HepG2 (cell line): Measurements from ENCODE around the gene RNF150.

Source experiments
- CBX5 ChIP-seq: sonication (generic); formaldehyde crosslinking; IDR thresholded peaks from 2 replicates; pipeline ENCODE4 v1.4.0; 2020; ENCODE audit warnings: missing genetic modification reagents, borderline replicate concordance
- CENPBD1 ChIP-seq: sonication (generic); formaldehyde crosslinking; IDR thresholded peaks from 2 replicates; pipeline ENCODE4 v1.8.0; 2022; ENCODE audit warnings: missing genetic modification reagents, low read depth, mild to moderate bottlenecking, borderline replicate concordance
- CTCF ChIP-seq: sonication (generic); formaldehyde crosslinking; IDR thresholded peaks from 2 replicates; pipeline ENCODE4 v1.5.0; 2020; ENCODE audit warnings: mild to moderate bottlenecking, missing genetic modification reagents, moderate library complexity
- DPF2 ChIP-seq: sonication (generic); formaldehyde crosslinking; IDR thresholded peaks from 2 replicates; pipeline ENCODE4 v1.4.0; 2020; ENCODE audit warnings: mild to moderate bottlenecking, low read depth, missing genetic modification reagents, borderline replicate concordance
- FLYWCH1 ChIP-seq: sonication (generic); formaldehyde crosslinking; IDR thresholded peaks from 2 replicates; pipeline ENCODE4 v1.8.1; 2023; ENCODE audit warnings: mild to moderate bottlenecking, missing genetic modification reagents
- ZKSCAN8 ChIP-seq: IDR thresholded peaks from 2 replicates; pipeline ENCODE4 v1.6.1; 2016; ENCODE audit warnings: borderline replicate concordance, missing genetic modification reagents, missing compliant biosample characterization
- ZNF576 ChIP-seq: sonication (generic); formaldehyde crosslinking; IDR thresholded peaks from 2 replicates; pipeline ENCODE4 v1.4.0; 2020; ENCODE audit warnings: mild to moderate bottlenecking, missing genetic modification reagents
- TF ChIP-seq, protein P1 (sequence below): sonication (generic); formaldehyde crosslinking; IDR thresholded peaks from 2 replicates; pipeline ENCODE4 v1.4.0; 2020; ENCODE audit warnings: missing genetic modification reagents, mild to moderate bottlenecking, borderline replicate concordance

GRCh38 chr4:141177171-141177570 lies 43.9 kb upstream of the RNF150 start:
- no peak for TF ChIP-seq CENPBD1
- TF ChIP-seq ZNF576, result no peak
- no peak for TF ChIP-seq DPF2 (CRISPR knock-in tag)
- no peak for TF ChIP-seq CBX5
- TF ChIP-seq ZKSCAN8, result no peak
- TF ChIP-seq FLYWCH1 (CRISPR knock-in tag), result no peak
- TF ChIP-seq, protein P1, sequence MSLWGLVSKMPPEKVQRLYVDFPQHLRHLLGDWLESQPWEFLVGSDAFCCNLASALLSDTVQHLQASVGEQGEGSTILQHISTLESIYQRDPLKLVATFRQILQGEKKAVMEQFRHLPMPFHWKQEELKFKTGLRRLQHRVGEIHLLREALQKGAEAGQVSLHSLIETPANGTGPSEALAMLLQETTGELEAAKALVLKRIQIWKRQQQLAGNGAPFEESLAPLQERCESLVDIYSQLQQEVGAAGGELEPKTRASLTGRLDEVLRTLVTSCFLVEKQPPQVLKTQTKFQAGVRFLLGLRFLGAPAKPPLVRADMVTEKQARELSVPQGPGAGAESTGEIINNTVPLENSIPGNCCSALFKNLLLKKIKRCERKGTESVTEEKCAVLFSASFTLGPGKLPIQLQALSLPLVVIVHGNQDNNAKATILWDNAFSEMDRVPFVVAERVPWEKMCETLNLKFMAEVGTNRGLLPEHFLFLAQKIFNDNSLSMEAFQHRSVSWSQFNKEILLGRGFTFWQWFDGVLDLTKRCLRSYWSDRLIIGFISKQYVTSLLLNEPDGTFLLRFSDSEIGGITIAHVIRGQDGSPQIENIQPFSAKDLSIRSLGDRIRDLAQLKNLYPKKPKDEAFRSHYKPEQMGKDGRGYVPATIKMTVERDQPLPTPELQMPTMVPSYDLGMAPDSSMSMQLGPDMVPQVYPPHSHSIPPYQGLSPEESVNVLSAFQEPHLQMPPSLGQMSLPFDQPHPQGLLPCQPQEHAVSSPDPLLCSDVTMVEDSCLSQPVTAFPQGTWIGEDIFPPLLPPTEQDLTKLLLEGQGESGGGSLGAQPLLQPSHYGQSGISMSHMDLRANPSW (CRISPR knock-in tag), result no peak
- no peak for TF ChIP-seq CTCF (CRISPR knock-in tag)
